SW480 (cell line): Measurements from ENCODE around the gene AQP3.
A peak's percentile ranks its signal among the peaks of the same experiment; 100 is the strongest.
"Not testable (repeated sequence)": the region's sequence is repeated elsewhere in the genome, so short reads cannot be mapped to it uniquely, and the experiment has no call there.

Source experiments
- DNase-seq: peaks from one replicate; pipeline ENCODE4 v3.0.0-alpha.2; 2016; ENCODE audit warnings: low spot score

AQP3 gene

DNA sequence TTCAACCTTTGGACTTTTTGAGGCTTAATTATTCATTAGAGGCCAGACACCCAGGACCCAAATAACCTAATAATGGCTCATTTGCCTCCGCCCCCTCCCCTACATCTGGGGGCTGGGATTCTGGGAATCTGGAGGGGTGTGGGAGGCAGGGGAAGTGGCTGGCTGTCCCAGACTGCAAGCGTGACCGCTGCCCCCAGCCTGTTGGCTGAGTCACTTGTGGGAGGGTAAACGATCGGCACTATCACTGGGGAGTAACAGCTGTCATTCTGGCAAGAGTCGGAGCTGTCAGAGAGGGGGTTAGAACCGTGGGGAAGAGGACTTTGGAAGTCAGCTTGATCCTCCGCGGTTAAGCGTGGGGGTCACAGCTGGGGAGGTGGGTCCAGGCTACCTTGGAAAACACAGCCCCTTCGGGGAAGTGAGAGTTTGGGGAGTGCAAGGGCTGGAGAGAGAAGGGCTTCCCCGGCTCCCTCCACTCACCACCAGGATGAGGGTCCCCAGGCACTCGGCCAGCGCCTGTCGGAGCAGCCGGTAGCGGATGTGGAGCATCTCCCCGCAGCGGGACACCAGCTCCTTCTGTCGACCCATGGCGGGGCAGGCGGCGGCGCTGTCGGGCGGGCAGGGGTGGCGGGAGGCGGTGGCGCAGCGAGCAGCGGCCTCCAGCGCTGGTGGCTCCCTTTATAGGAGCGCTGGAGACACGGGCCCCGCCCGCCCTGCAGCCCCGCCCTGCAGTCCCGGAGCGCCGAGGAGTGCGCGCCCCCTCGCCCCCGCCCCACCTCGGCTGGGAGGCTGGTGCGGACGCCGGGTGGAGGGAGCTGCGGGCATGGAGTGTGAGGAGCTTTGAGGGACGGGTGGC, at the start of gene AQP3:
Gene AQP3, minus strand, starts transcription at position 648 of the 853 bp plus-strand sequence. Its CDS starts 63 bp downstream, at position 585.
- DNase-seq, result peak; percentile 73

DNA sequence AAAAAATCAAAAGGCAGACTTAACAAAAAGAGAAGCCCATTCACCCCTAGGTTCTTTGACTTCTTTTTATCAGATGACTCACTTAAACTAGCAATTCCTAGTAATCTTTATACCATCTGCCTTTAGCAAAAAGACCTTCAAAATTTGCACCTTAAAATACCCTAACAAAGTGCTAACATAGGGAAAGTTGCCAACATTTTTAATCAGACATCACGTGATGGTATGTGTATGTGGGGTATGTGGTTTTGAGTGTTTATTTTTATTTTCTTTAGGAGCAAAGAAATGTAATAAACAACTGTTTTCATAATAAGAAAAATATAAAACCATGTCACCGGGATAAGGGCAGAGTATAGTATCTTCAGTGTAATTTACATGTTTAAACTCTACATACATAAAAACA, 46.4 kb upstream of the AQP3 start:
- DNase-seq, result not testable (repeated sequence)

- no peak for DNase-seq
These were observed 41.7 kb upstream of the AQP3 start for GRCh38 chr9:33489066-33489465.

DNA sequence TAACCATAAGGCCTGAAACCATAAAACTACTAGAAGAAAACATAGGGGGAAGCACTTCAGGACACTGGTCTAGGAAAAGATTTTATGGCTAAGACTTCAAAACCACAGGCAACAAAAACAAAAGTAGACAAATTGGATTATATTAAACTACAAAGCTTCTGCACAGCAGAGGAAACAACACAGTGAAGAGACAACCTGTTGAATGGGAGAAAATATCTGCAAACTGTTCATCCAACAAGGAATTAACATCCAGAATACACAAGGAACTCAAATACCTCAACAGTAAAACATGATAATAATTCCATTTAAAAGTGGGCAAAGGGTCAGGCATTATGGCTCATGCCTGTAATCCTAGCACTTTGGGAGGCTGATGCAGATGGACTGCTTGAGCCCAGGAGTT, 37.9 kb upstream of the AQP3 start:
- DNase-seq, result not testable (repeated sequence)

DNA sequence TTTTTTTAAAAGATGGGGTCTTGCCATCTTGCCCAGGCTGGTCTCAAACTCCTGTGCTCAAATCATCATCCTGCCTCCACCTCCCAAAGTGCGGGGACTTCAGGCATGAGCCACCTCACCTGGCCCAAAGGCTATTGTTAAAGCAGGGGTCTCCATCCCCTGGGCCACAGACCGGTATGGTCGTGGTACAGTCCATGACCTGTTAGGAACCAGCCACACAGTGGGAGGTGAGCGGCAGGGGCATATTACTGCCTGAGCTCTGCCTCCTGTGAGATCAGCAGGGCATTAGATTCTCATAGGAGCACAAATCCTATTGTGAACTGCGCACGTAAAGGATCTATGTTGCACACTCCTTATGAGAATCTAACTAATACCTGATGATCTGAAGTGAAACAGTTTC, 33.6 kb upstream of the AQP3 start:
- DNase-seq, result no peak

GRCh38 chr9:33480106-33480505, 32.7 kb upstream of the AQP3 start:
- no peak for DNase-seq

- DNase-seq, result no peak
These were observed 29.1 kb upstream of the AQP3 start for GRCh38 chr9:33476503-33476902.

DNA sequence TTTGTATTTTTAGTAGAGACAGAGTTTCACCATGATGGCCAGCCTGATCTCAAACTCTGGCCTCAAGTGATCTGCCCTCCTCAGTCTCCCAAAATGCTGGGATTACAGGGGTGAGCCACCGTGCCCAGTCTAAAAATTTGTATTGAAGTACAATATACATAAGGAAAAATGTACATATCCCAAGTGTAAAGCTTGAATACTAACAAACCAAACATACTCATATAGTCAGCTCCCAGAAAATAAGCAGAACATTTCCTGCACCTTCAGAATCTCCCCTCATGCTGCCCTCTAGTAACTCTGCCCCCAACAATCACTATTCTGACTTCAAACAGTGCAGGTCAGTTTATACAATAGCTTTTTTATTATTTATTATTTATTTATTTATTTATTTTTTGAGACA, 28.0 kb upstream of the AQP3 start:
- no peak for DNase-seq

- DNase-seq, result peak; percentile 97
These were observed 26.4 kb upstream of the AQP3 start, which contains the start of gene NOL6 for GRCh38 chr9:33473643-33474352. Gene NOL6, minus strand, starts transcription at chr9:33473924. Its CDS starts 82 bp downstream, at chr9:33473842.

GRCh38 chr9:33472881-33473615, 25.7 kb upstream of the AQP3 start:
- no peak for DNase-seq

DNA sequence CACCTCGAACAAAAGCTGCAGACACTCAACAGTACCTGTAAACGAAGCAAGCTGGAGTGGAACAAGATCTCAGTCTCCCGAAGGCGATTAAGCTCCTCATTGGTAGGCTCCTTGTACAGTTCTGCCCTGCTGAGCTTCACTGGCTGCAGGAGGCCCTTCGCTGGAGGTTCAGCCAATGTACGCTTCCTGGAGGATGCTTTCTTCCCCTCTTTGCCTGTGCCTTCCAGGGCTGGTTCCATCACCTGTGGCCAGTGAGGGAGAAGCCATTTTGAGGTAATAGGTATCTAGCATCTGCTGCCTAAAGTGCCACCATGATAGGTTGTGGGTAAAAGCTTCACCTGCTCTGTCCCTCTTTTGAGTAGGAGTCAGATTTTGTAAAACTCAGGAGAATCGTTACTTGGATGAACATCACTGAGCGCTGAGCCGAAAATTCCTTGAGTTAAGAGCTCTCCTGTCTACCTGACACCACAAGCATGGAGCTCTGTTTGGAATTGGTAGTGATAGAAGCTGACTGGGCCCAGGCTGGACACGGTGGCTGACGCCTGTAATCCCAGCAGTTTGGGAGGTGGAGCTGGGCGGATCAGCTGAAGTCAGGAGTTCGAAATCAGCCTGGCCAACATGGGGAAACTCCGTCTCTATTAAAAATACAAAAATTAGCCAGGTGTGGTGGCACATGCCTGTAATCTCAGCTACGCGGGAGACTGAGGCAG, 24.9 kb upstream of the AQP3 start:
- no peak for DNase-seq

- DNase-seq, result no peak
These were observed 24.0 kb upstream of the AQP3 start for GRCh38 chr9:33471361-33471760.

GRCh38 chr9:33469891-33470290, 22.5 kb upstream of the AQP3 start:
- DNase-seq, result no peak

- DNase-seq, result no peak
These were observed 21.6 kb upstream of the AQP3 start for GRCh38 chr9:33468797-33469621.

DNA sequence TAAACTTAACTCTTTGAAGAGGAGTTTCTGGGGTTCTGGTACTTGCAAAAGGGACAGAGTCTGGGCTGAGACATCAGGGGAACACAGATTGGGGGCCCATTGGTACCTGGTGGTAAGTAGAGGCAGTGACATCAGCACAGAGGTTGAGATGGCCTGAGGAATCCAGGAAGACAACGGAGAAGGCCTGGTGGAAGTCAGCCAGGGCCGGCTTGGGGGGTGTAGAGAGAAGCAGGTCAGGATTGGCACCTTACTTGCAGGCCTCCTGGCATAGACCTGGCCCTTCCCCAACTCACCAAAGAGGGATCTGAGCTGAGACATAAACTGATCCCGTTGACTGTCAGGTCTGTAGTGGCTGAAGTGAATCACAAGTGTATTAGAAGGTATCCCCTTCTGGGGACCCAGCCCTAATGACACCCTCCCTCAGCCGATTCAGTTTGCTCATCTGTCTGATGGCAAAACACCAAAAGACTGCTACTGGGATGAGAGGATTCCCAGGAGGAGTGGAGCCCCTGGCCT, 20.9 kb upstream of the AQP3 start:
- no peak for DNase-seq

GRCh38 chr9:33467526-33467925, 20.1 kb upstream of the AQP3 start:
- no peak for DNase-seq

DNA sequence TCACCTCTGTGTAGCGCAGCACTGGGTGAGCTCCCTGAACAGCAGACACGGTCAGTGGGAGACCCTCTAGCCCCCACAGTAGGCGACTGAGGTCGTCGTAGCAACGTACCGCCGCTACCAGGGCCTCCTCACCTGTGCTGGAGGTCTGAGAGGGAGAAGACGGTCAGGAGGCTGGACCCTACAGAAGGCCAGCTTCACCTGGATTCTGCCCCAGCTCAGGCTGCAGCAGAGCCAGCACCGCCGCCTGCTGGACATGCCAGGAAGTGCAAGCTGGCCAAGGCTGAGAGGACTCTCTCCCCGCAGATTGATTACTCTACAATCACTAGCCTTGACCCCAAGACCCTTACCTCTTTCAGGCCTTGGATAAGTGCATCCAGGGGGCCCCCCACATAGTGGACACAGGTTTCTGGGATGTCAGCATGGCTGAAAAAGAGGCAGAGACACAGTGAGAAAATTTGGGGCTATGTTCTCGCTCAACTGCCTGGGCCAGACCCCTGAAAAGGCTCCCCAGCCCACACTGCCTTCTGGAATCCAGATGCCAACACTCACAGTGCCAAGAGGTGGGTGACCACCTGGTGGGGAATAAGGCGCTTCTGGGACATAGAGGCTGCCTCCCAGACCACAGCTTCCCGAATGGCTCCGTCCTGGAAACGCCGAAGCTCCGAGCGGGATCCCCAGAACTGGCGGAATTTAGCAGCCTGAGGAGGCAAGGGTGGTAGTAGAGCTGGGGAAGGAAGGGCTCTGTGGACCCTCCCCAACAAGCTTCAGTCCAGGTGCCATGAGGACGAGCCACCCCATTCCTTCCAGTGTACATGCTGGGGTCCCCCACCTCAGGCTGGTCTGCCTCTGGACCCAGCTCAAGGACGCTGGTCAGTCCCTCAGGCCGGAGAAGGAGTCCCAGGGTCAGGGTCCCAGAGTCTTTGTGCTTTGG, 19.4 kb upstream of the AQP3 start:
- DNase-seq, result no peak

- no peak for DNase-seq
These were observed 18.5 kb upstream of the AQP3 start for GRCh38 chr9:33465596-33466564.
